Activated CD8-positive, alpha-beta memory T cell treated with anti-CD3 and anti-CD28 coated beads, Interleukin-2, amount 50 U/mL, for 24 hours (primary cell): ENCODE measurements around the gene LCN1.
"Not testable (repeated sequence)": the region's sequence is repeated elsewhere in the genome, so short reads cannot be mapped to it uniquely, and the experiment has no call there.

ENCODE experiments used
- DNase-seq: peaks from one replicate; pipeline ENCODE4 v3.0.0-alpha.2; 2020; ENCODE audit errors: extremely low read depth

The LCN1 gene

DNA sequence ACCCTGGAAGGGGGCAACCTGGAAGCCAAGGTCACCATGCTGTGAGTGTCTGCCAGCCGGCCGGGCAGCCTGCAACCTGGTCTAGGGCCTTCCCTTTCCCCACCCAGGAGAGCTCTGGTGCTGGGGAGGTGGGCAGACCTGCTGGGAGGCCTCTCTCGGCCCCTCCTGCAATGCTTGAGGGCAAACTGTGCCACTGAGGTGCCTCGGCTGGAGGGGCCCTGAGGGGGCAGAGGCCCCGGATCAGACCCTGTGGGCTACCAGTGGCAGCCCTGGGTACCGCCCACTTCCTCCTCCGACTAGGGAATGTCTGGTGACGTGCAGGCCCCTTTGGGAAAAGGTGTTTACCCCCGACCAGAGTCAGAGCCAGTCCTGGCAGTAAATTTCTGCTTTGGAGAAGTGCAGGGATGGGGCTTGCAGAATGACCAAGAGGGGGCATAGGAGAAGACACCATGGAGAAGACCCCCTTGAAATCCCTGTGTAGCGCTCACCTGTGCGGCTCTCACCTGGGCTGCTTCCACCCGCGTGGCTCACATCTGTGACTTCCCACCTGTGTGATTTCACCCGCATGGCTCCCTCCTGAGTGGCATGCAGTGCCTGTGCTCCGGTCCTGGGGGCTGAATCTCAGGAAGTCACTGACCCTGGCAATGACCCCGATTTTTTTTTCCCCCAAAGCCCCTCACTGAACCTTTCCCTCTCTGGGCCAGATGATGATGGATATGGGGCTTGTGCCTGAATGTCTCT is 1.1 kb downstream of the LCN1 start:
- no peak for DNase-seq

DNA sequence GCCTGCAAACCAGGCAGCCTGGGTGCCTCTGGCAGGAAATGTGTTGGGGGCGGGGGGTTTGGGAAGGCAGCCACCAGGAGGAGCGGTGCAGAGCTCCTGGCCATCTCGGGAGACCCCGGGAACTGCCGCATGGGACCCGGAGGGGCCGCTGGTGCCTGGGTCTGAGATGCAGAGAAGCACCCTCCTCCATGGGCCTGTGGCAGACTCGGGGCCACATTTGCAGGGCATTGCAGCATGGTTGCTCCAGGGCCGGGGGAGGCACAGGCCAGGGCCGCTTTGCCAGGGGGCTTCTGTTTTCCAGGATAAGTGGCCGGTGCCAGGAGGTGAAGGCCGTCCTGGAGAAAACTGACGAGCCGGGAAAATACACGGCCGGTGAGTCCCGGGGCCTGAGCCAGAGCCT is 1.7 kb downstream of the LCN1 start:
- DNase-seq: no peak

DNA sequence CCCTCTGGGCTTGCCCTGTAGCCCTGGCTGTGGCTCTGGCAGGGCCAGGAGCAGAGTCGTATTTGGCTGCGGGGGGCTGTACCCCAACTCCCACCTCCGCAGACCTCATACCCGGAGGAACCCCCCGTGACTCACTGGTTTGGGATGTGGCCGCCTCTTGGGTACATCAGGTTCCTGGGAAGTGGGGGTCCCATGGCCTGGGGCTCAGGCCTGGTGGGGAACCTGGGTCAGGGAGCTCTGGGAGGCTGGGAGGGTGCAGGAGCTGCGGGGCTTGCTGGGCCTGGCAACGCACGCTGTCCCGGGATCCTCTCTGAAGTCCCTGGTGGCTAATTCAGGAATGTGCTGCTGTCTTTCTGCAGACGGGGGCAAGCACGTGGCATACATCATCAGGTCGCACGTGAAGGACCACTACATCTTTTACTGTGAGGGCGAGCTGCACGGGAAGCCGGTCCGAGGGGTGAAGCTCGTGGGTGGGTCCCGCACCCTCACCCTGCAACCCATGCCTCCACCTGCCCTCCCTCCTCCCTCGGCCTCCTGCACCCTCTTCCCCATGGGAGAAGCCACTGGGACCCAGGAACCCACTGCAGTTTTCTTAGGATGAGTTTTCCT is 2.4 kb downstream of the LCN1 start:
- no peak for DNase-seq

DNA sequence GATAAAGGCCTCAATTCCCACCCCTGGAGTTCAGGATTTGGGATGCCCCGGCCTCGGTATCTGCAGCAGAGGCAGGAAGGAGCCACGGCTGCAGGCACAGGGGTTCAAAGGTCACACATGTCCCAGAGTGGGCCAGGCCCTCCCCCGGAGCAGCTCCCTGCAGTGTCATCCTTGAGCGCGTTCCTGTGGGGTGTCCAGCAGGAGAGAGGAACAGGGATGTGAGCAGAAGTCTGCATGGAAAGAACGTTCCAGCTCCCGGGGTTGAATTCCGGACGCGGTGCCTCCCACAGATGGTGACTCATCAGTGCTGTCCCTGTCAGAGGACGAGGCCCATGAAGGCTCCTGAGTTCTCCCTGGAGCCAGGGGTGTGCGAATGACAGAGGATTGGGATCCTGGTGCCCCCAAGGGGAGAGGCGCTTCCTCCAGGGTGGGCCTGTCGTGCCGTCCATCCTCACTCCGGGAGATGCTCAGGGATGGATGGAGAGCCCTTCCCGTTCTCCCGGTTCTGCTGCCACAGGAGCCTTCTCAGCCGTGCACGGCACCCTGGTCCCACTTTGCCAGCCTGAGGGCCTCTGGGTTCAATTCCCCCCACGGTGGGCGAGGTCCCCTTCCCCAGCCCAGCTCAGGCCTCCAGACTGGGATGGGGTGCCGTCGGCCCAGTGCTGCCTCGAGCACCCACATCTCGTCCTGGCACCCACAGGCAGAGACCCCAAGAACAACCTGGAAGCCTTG is 3.1 kb downstream of the LCN1 start:
- DNase-seq: no peak

DNA sequence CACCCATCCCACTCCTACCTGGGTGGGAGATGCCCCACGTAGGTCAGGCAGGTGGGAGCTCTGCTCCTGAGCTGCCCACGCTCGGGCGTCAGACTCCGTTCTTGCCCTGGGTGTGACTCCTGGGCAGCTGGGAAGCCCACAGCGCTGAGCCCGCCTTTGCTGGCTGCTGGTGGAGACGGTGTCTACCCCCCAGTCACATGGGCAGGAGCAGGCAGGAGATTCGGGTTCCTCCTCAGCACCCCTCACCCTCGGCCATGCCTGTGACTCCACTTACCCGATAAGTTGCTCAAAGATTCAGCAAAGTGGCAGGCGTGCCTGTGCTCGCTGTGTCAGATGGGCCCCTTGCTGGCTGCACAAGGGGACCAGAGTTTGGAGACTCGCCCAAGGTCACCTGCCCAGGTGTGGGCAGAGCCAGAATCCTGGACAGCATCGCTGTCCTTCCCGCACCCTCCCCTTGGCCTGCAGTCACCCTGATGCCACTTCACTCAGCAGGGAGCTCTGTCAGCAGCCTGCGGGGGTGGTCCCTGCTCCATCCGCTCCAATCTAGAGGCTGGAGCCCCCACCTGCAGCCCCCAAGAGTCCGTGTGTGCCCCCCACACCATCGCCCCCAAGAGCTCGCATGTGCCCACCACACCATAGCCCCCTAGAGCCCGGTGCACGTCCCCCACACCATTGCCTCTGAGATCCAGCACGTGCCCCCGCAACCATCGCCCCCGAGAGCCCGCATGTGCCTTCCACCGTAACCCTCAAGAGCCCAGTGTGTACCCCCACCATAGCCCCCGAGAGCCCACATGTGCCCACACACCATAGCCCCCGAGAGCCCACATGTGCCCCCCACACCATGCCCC is 4.2 kb downstream of the LCN1 start:
- DNase-seq: no peak

DNA sequence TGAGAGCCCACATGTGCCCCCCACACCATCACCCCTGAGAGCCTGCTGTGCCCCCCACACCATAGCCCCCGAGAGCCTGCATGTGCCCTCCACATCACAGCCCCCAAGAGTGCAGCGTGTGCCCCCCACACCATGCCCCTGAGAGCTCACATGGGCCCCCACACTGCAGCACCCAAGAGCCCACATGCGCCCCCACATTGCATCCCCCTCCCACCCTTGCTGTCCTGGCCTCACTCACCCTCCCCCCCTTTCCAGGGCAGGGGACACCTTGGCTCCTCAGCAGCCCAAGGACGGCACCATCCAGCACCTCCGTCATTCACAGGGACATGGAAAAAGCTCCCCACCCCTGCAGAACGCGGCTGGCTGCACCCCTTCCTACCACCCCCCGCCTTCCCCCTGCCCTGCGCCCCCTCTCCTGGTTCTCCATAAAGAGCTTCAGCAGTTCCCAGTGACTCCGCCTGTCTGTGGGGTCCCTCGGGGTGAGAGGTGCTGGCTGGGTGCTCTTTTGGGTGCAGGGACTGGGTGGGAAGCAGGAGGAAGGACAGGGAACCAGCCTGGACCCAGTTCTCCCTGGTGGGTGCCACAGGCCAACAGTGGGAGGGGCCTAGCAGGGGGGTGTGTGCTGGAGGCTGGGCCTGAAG is 5.0 kb downstream of the LCN1 start:
- DNase-seq: no peak

DNA sequence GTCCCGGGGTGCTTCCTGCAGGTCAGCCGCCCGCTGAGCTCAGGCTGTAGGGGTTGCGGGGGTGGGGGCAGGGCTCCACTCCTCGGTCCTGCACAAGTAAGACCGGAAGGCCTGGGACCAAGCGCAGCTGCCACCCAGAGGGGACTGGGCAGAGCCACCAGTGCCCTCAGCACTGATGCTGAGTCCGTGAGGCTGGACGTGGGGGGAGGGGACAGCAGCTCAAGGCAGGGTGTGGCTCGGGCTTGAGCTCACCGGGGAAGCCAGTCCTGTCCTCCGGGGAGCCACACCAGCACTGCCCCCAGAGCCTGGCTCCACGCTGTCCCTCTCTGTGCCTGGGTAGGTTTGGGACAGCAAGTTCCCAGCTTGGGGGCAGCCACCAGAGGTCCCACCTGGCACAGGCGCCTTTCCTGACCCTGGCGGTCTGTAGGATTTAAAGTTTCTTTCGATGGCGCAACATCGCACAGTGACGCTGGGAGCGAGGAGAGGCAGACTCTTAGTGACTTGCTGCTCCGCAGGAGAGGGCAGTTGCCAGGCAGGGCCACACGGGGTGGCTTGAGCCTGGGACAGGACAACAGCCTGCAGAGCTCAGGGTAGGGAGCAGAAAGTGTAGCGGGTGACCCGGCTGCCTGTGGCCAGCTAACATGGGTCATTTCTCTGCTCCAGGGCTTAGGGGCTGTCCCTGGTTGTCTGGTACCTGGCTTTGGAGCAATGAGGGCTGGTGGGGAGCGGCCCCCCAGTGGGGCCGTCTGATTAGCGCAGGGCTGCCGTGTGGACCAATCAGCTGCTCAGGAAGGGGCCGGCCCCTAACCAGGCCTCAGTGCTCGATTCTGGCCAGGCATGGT is 5.7 kb downstream of the LCN1 start:
- no peak for DNase-seq

DNA sequence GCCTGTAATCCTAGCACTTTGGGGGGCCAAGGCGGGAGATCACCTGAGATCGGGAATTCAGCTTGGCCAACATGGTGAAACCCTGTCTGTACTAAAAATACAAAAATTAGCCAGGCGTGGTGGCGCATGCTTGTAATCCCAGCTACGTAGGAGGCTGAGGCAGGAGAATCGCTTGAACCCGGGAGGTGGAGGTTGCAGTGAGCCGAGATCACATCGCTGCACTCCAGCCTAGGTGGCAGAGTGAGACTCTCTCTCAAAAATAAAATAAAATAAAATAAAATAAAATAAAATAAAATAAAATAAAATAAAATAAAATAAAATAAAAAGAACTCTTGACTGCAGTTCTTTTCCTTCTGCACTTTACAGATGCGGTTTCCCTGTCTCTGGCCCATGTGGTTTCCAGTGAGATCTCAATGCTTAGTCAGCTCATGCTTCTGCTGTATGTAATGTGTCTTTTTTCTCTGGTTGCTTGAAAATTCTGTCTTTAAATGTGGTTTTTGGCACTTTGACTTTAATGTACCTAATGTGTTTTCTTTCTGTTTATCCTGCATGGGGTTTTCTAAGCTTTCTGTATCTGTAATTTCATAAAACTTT is 7.7 kb downstream of the LCN1 start:
- DNase-seq: not testable (repeated sequence)

DNA sequence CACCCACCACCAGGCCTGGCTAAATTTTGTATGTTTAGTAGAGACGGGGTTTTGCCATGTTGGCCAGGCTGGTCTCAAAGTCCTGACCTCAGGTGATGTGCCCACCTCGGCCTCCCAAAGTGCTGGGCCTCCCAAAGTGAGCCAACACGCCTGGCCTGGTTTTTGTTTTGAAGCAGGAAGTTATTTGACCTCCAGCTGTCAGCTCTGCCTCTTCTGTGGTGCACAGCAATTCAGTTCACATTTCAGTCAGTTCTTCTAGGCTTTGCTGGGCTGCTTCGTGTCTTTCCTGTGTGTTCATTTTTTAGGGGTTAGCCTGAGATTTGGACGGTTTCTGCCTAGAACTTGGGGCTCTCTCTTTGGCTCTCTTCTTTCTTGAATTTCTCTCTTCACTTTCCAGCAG is 8.9 kb downstream of the LCN1 start:
- DNase-seq: no peak

DNA sequence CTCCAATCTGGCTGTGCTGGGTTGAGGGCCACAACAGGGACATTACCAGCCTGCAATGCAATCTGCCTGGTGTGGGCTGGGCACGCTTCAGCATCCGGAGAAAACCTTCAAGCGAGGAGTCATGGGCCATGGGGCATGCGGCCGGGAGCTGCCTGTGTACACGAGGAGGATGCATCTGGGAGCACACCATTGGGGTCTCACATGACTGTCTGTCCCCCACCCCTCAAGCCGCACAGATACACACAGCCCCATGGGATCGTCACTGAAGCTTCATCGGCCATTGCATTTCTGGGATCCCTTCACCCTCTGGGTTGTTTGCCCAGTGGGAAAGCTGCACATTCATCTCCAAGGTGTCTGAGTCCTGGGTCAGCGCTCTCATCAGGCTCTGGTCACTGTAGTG is 9.9 kb downstream of the LCN1 start:
- DNase-seq: no peak

DNA sequence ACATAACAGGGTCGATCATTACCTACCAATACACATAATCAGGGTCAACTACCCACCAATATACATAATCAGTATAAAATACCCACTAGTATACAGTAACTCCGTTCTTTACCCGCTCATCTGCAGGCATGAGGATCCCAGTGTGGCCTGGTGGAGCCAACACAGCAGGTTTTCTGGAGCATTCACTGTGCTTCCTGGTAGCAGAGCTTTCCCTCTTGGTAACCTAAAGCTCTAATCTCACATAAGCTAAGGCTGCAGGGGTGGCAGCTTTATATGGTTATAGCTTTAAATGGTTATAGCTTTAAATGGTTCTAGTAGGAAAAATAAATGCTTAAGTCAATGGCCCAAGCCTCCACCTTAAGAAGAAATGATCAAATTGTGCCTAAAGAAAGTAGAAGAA is 11.9 kb downstream of the LCN1 start:
- DNase-seq: no peak

DNA sequence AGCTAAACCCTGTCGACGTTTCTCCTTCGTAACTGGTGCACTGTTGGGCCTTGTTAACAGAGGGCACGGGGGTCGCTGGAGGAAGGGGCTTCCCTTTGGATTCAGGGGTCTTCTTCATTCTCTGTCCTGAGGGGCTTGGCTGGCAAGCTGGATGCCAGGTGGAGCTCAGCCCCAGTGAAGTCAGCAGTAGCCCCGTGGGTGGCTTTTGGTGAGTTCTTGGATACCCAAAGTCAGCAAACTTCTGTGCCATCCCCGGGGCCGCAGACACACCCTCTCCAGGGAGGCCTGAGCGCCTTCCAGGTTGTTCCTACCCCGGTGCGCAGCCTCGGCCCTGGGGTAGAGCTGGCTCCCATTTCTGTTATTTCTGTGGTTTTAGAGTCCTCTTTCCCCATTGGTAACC is 12.4 kb downstream of the LCN1 start:
- no peak for DNase-seq

DNA sequence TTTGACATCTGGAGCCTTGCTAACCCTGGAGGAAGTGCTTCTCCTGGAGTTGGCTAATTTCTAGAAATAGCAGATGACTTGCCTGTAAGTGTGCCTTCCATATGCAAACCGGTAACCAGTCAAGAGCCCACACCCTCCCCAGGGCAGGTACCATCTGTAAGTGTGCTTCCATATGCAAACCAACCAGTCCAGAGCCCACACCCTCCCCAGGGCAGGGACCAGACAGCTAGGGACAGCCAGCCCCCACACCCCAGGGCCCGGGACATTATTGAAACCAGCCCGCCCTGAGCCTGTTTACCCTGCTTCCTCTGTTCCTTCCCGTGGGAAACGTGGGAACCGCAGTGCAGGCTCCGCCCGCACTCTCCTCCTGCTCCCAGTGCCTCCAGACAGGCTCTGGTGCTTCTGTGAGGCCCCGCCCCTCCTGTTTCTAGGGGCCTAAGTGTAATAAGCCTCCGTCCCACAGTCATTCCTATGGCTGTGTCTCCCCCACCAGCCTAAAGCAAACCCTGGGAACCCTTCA is 13.0 kb downstream of the LCN1 start:
- not testable (repeated sequence) for DNase-seq

DNA sequence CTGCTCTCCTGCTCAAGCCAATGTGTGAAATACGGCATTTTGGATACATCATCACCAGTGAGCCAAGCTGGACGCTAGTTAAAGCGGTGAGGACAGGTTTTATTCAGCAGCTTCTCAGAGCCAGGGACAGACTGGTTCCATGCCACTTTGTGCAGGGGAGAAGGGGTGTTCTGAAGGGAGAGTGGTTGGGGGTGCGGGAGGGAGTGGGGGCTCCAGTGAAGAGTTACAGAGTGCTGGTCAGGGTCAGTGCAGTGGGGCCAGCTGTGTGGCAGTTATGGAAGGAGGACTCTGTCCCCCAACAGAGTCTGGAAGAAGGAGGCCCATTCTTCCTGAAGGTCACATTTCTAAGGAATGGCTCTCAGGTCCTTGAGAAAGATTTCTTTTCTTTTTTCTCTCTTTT is 13.6 kb downstream of the LCN1 start:
- DNase-seq: not testable (repeated sequence)

DNA sequence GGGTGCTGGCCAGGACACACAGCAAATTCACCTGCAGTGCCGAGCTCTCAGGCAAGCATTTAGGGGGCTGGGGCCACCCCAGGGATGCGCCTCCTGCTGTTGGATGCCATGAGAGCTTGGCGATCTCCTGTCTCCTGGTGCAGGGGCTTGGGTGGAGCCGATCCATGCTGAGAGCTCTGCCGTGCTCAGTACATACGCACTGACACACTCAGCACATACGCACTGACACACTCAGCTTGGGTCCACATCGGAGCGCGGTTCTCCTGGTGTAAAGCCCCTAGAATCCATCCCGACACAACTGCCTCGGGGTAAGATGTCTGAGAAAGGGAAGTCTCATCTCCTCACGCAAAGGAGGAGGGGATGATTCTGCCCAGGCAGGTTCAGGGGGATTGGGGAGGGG is 14.4 kb downstream of the LCN1 start:
- not testable (repeated sequence) for DNase-seq

DNA sequence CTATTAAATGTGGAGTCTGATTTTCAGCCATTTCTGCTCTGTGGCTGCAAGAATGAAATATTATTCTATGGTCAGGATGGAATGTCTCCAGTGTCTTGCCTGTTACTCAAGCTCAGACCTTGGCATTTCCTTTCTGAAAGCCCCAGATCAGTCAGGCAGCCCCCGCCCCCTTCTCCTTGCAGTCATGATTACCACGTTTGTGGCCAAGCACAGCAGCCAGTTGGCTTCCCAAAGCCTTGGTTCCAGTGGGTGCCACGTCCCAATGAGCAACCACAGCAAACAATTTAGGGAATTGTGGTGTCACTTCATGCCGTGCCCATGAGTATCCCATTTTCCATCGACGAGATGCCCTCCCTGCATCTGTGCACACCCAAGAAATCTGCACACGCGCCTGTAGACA is 15.0 kb downstream of the LCN1 start:
- no peak for DNase-seq

DNA sequence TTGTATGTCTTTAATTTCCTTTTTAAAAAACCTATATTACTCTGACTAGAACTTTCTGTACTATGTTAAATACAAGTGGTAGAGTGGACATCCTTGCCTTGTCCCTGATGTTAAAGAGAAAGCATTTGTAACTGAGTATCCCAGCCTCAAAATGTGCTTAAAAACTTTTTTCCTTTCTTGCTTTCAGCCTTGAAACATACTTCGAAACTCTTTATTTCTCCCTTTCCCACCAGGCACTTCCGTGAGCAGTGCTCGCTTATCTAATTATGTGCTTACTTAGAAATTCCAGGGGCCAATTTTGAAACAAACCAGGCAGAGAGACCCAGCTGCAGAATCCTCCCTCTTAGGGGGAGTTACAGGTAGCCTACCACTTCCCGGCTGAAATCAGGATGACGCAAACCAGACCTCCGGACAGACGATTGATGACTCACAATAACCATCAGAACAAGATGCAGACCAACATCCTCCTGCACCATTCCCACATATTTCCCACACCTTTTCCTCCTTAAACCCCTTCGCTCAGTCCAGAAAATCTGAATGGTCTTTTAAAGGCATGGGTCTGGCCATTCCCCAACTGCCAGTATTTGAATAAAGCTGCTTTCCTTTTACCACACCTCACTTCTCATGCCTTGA is 22.1 kb downstream of the LCN1 start:
- not testable (repeated sequence) for DNase-seq

DNA sequence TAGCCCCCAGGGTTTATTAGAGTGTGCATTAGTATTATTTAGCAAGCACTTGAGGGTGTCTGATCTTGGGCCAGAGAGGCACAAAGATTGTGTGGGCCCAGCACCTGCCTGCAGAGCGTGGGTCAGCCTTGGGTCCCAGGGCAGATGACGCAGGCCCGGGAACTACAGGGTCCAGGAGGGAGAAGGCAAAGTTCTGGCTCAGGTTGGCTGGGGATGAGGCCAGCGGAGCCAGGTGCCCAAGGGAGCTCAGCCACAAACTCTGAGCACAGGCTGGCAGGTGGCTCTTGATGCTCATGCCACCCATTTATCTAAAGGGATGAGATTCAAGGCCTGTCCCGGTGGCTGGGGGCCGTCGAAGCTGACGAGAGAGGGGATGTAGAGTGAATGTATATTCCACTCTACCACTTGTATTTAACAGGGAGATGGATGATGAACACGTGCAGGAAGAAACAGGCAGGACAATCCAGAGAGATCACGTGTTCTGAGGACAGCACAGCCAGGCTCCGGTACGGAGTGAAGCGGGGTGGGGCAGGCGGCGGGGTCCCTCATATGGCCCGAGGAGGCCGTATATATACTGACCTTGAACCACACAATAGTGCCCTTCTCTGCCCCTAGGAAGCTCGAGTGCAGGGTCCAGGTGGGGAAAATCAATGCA is 23.9 kb downstream of the LCN1 start:
- no peak for DNase-seq

DNA sequence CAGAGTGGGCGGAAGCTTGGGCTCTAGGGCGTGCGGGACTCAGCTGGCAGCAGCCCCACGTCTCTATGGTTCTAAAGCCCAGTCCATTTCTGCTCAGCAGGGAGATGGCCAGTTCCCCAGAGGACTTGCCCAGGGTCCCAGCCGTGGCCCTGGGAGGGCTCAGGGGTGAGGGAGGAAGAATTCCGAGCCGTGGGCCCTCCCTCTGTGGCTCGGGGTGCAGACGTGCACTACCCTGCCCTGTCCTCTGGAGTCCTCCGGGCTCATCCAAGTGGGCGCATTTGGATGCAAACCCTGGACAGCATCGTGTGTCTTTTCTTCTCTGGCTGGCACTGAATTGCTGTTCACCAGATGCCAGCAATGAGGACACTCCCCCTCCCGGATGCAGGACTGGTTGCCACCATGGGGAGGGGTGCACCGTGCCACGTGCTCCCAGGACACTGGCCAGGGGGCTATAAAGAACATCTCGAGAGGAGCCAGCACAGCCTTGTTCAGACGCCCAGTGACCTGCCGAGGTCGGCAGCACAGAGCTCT is 24.5 kb downstream of the LCN1 start, which contains the start of gene OBP2A:
TSS of gene OBP2A (plus strand) at position 481 of the 531 bp plus-strand sequence. CDS start 55 bp downstream, outside the sequence.
- not testable (repeated sequence) for DNase-seq
